CD4-positive, alpha-beta T cell treated with Interleukin-12 subunit alpha and Interleukin-12 subunit beta, for 1 hour (primary cell): ENCODE measurements around the gene SMIM3.
A peak's percentile ranks its signal among the peaks of the same experiment; 100 is the strongest.
"Not testable (repeated sequence)": the region's sequence is repeated elsewhere in the genome, so short reads cannot be mapped to it uniquely, and the experiment has no call there.

ENCODE experiments used
- DNase-seq: peaks from one replicate; pipeline ENCODE4 v3.0.0-alpha.2; 2020

The SMIM3 gene

GRCh38 chr5:150801117-150801927 lies 22.8 kb downstream of the SMIM3 start:
- DNase-seq, result peak; percentile 66

- DNase-seq, result no peak
These were observed 25.8 kb downstream of the SMIM3 start for GRCh38 chr5:150804388-150804787.

GRCh38 chr5:150809363-150809762 lies 30.8 kb downstream of the SMIM3 start:
- no peak for DNase-seq

- no peak for DNase-seq
These were observed 36.5 kb downstream of the SMIM3 start for GRCh38 chr5:150815010-150815409.

GRCh38 chr5:150816946-150817345 lies 38.4 kb downstream of the SMIM3 start:
- DNase-seq, result no peak

GRCh38 chr5:150829744-150830143 lies 51.2 kb downstream of the SMIM3 start:
- no peak for DNase-seq

GRCh38 chr5:150831821-150832220 lies 53.3 kb downstream of the SMIM3 start:
- not testable (repeated sequence) for DNase-seq

GRCh38 chr5:150836064-150836463 lies 57.5 kb downstream of the SMIM3 start:
- no peak for DNase-seq

GRCh38 chr5:150836703-150837102 lies 58.1 kb downstream of the SMIM3 start:
- no peak for DNase-seq

- not testable (repeated sequence) for DNase-seq
These were observed 66.8 kb downstream of the SMIM3 start for GRCh38 chr5:150845185-150845859.

GRCh38 chr5:150846308-150846653 lies 67.7 kb downstream of the SMIM3 start, which contains the start of gene IRGM:
Gene IRGM (plus strand): TSS chr5:150846521. CDS start chr5:150848124, 1,603 bp downstream.
- DNase-seq, result peak; percentile 66
